ENCODE data around the gene ISM2. TPM values are rescaled to one million over a fixed set of nuclear protein-coding genes. Genes with fewer than 3 reads are reported as not detected.

The ISM2 gene
- total and polyA plus RNA-seq, 2 of the 8 experiments (the other 6 are each of a cell fraction or from before 2014, with no cell fraction given) = 0.52 to 0.79 TPM

GRCh38 chr14:77498984-77499527 is 440 bp upstream of the ISM2 start (continued):
- TF ChIP-seq, protein P1, sequence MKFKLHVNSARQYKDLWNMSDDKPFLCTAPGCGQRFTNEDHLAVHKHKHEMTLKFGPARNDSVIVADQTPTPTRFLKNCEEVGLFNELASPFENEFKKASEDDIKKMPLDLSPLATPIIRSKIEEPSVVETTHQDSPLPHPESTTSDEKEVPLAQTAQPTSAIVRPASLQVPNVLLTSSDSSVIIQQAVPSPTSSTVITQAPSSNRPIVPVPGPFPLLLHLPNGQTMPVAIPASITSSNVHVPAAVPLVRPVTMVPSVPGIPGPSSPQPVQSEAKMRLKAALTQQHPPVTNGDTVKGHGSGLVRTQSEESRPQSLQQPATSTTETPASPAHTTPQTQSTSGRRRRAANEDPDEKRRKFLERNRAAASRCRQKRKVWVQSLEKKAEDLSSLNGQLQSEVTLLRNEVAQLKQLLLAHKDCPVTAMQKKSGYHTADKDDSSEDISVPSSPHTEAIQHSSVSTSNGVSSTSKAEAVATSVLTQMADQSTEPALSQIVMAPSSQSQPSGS (IDR thresholded peaks at IDR 0.05; ENCODE audit: low read length) = no peak

Measured in H1 (cell line).